WTC11 (cell line): Measurements from ENCODE around the gene PTPRO. TPM values are rescaled to one million over a fixed set of nuclear protein-coding genes. Genes with fewer than 3 reads are reported as not detected.

Source experiments
- ATAC-seq: fragments of 200-7000 bp; cut with Tn5 transposase; 2 replicates; pipeline ENCODE4 v1.10.0; 2021; ENCODE audit warnings: mild to moderate bottlenecking, moderate library complexity
- CTCF ChIA-PET: fragments of 300-600 bp; sonication (Branson Sonifier 250); formaldehyde crosslinking; loops from one replicate; lab custom pipeline; 2021; ENCODE audit warnings: antibody characterized with exemption; lab: Charles Lee
- POLR2A ChIA-PET: fragments of 350-600 bp; sonication (Branson Sonifier 250); formaldehyde crosslinking; loops from one replicate; lab custom pipeline; 2021; ENCODE audit warnings: antibody characterized with exemption; lab: Charles Lee
- DNase-seq: peaks from one replicate; pipeline ENCODE4 v3.0.0; 2021; ENCODE audit warnings: low spot score
- H3K27ac Mint-ChIP-seq: 2 replicates; pipeline ENCODE4 v1.8.0; 2021; ENCODE audit warnings: mixed read lengths
- H3K27me3 Mint-ChIP-seq: 2 replicates; pipeline ENCODE4 v1.8.0; 2021; ENCODE audit warnings: low read depth, mild to moderate bottlenecking, moderate library complexity, mixed read lengths
- H3K36me3 Mint-ChIP-seq: 2 replicates; pipeline ENCODE4 v1.8.0; 2021; ENCODE audit warnings: mixed read lengths
- H3K4me1 Mint-ChIP-seq: 2 replicates; pipeline ENCODE4 v1.8.0; 2022; ENCODE audit warnings: mixed read lengths
- H3K4me3 Mint-ChIP-seq: 2 replicates; pipeline ENCODE4 v1.8.0; 2021; ENCODE audit warnings: mild to moderate bottlenecking, moderate library complexity, mixed read lengths
- H3K9me3 Mint-ChIP-seq: 2 replicates; pipeline ENCODE4 v1.8.0; 2021; ENCODE audit warnings: mixed read lengths
- ATF2 ChIP-seq: sonication (generic); formaldehyde crosslinking; IDR thresholded peaks from 2 replicates; pipeline ENCODE4 v1.8.1; 2022; ENCODE audit warnings: low read depth, missing genetic modification reagents, borderline replicate concordance
- E2F4 ChIP-seq: sonication (generic); formaldehyde crosslinking; IDR thresholded peaks from 2 replicates; pipeline ENCODE4 v1.8.1; 2022; ENCODE audit warnings: low read depth, mild to moderate bottlenecking, moderate library complexity, missing genetic modification reagents, borderline replicate concordance
- ELF4 ChIP-seq: sonication (generic); formaldehyde crosslinking; IDR thresholded peaks from 2 replicates; pipeline ENCODE4 v1.8.1; 2022; ENCODE audit warnings: low read depth, mild to moderate bottlenecking, moderate library complexity, missing genetic modification reagents
- ETV6 ChIP-seq: sonication (generic); formaldehyde crosslinking; IDR thresholded peaks from 2 replicates; pipeline ENCODE4 v1.8.1; 2022; ENCODE audit warnings: mild to moderate bottlenecking, missing genetic modification reagents
- FOXJ3 ChIP-seq: sonication (generic); formaldehyde crosslinking; IDR thresholded peaks from 2 replicates; pipeline ENCODE4 v1.9.0; 2021; ENCODE audit warnings: missing genetic modification reagents, mild to moderate bottlenecking, borderline replicate concordance
- FOXP4 ChIP-seq: sonication (generic); formaldehyde crosslinking; IDR thresholded peaks from 2 replicates; pipeline ENCODE4 v1.8.0; 2022; ENCODE audit warnings: mild to moderate bottlenecking, missing genetic modification reagents
- HMGA2 ChIP-seq: fragments of 250-450 bp; sonication (Bioruptor Pico); IDR thresholded peaks from 2 replicates; pipeline ENCODE4 v1.4.0; 2021; ENCODE audit warnings: mild to moderate bottlenecking, moderate library complexity
- IRF1 ChIP-seq: sonication (generic); formaldehyde crosslinking; IDR thresholded peaks from 2 replicates; pipeline ENCODE4 v1.8.0; 2023; ENCODE audit warnings: missing genetic modification reagents
- RELA ChIP-seq: sonication (generic); formaldehyde crosslinking; IDR thresholded peaks from 2 replicates; pipeline ENCODE4 v1.8.1; 2022; ENCODE audit warnings: missing genetic modification reagents, mild to moderate bottlenecking, borderline replicate concordance
- RORB ChIP-seq: fragments of 250-450 bp; sonication (Bioruptor Pico); IDR thresholded peaks from 2 replicates; pipeline ENCODE4 v1.9.0; 2021; ENCODE audit warnings: mild to moderate bottlenecking
- SMAD4 ChIP-seq: sonication (generic); formaldehyde crosslinking; IDR thresholded peaks from 2 replicates; pipeline ENCODE4 v1.8.0; 2022; ENCODE audit warnings: mild to moderate bottlenecking, missing genetic modification reagents
- TCF7 ChIP-seq: sonication (generic); formaldehyde crosslinking; IDR thresholded peaks from 2 replicates; pipeline ENCODE4 v1.8.0; 2022; ENCODE audit warnings: mild to moderate bottlenecking, low read depth, missing genetic modification reagents, moderate library complexity
- TEAD4 ChIP-seq: sonication (generic); formaldehyde crosslinking; IDR thresholded peaks from 2 replicates; pipeline ENCODE4 v1.8.0; 2022; ENCODE audit warnings: mild to moderate bottlenecking, missing genetic modification reagents
- USF1 ChIP-seq: sonication (generic); formaldehyde crosslinking; IDR thresholded peaks from 2 replicates; pipeline ENCODE4 v1.8.0; 2022; ENCODE audit warnings: mild to moderate bottlenecking, missing genetic modification reagents
- ZNF121 ChIP-seq: sonication (generic); formaldehyde crosslinking; IDR thresholded peaks from 2 replicates; pipeline ENCODE4 v1.8.0; 2023; ENCODE audit warnings: missing genetic modification reagents
- ZNF532 ChIP-seq: fragments of 250-450 bp; sonication (Bioruptor Pico); IDR thresholded peaks from 2 replicates; pipeline ENCODE4 v1.9.0; 2021; ENCODE audit warnings: mild to moderate bottlenecking, borderline replicate concordance
- total RNA-seq: library from RNA; stranded (reverse); gene quantifications from 3 replicates; pipeline ENCODE4 v1.2.3, GENCODE V29; 2021
- TF ChIP-seq, protein P1 (sequence below): sonication (generic); formaldehyde crosslinking; IDR thresholded peaks from 2 replicates; pipeline ENCODE4 v1.8.1; 2022; ENCODE audit warnings: missing genetic modification reagents, borderline replicate concordance
- TF ChIP-seq, protein P2 (sequence below): sonication (generic); formaldehyde crosslinking; IDR thresholded peaks from 2 replicates; pipeline ENCODE4 v1.8.1; 2023; ENCODE audit warnings: mild to moderate bottlenecking, missing genetic modification reagents, borderline replicate concordance
- TF ChIP-seq, protein P3 (sequence below): sonication (generic); formaldehyde crosslinking; IDR thresholded peaks from 2 replicates; pipeline ENCODE4 v1.8.0; 2022; ENCODE audit warnings: mild to moderate bottlenecking, missing genetic modification reagents

PTPRO gene
- total RNA-seq, 1 experiment from 2014 or later = 1.1 TPM

- DNase-seq = no peak
- no peak for ATAC-seq
- Mint-ChIP-seq H3K27ac (no peak overlapping the region), H3K4me1 (no peaks in the 10 kb centered on the region), H3K4me3 (no peak overlapping the region), H3K27me3 (no peaks in the 10 kb centered on the region), H3K36me3 (no peaks in the 10 kb centered on the region), H3K9me3 (no peaks in the 10 kb centered on the region)
- CTCF ChIA-PET = no interaction called here
- POLR2A ChIA-PET = no interaction called here
- no peak for TF ChIP-seq TEAD4 (CRISPR knock-in tag)
- TF ChIP-seq ELF4 (CRISPR knock-in tag) = no peak
- TF ChIP-seq ZNF121 = no peak
- no peak for TF ChIP-seq RORB (CRISPR knock-in tag)
- TF ChIP-seq ATF2 (CRISPR knock-in tag) = no peak
- no peak for TF ChIP-seq FOXJ3
- TF ChIP-seq ZNF532 (CRISPR knock-in tag) = no peak
- TF ChIP-seq RELA (CRISPR knock-in tag) = no peak
- TF ChIP-seq, protein P1, sequence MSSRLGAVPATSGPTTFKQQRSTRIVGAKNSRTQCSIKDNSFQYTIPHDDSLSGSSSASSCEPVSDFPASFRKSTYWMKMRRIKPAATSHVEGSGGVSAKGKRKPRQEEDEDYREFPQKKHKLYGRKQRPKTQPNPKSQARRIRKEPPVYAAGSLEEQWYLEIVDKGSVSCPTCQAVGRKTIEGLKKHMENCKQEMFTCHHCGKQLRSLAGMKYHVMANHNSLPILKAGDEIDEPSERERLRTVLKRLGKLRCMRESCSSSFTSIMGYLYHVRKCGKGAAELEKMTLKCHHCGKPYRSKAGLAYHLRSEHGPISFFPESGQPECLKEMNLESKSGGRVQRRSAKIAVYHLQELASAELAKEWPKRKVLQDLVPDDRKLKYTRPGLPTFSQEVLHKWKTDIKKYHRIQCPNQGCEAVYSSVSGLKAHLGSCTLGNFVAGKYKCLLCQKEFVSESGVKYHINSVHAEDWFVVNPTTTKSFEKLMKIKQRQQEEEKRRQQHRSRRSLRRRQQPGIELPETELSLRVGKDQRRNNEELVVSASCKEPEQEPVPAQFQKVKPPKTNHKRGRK (CRISPR knock-in tag) = no peak
- TF ChIP-seq USF1 (CRISPR knock-in tag) = no peak
- no peak for TF ChIP-seq E2F4 (CRISPR knock-in tag)
- no peak for TF ChIP-seq TCF7 (CRISPR knock-in tag)
- TF ChIP-seq, protein P2, sequence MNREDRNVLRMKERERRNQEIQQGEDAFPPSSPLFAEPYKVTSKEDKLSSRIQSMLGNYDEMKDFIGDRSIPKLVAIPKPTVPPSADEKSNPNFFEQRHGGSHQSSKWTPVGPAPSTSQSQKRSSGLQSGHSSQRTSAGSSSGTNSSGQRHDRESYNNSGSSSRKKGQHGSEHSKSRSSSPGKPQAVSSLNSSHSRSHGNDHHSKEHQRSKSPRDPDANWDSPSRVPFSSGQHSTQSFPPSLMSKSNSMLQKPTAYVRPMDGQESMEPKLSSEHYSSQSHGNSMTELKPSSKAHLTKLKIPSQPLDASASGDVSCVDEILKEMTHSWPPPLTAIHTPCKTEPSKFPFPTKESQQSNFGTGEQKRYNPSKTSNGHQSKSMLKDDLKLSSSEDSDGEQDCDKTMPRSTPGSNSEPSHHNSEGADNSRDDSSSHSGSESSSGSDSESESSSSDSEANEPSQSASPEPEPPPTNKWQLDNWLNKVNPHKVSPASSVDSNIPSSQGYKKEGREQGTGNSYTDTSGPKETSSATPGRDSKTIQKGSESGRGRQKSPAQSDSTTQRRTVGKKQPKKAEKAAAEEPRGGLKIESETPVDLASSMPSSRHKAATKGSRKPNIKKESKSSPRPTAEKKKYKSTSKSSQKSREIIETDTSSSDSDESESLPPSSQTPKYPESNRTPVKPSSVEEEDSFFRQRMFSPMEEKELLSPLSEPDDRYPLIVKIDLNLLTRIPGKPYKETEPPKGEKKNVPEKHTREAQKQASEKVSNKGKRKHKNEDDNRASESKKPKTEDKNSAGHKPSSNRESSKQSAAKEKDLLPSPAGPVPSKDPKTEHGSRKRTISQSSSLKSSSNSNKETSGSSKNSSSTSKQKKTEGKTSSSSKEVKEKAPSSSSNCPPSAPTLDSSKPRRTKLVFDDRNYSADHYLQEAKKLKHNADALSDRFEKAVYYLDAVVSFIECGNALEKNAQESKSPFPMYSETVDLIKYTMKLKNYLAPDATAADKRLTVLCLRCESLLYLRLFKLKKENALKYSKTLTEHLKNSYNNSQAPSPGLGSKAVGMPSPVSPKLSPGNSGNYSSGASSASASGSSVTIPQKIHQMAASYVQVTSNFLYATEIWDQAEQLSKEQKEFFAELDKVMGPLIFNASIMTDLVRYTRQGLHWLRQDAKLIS = no peak
- TF ChIP-seq, protein P3, sequence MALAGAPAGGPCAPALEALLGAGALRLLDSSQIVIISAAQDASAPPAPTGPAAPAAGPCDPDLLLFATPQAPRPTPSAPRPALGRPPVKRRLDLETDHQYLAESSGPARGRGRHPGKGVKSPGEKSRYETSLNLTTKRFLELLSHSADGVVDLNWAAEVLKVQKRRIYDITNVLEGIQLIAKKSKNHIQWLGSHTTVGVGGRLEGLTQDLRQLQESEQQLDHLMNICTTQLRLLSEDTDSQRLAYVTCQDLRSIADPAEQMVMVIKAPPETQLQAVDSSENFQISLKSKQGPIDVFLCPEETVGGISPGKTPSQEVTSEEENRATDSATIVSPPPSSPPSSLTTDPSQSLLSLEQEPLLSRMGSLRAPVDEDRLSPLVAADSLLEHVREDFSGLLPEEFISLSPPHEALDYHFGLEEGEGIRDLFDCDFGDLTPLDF = no peak
- TF ChIP-seq FOXP4 (CRISPR knock-in tag) = no peak
- TF ChIP-seq SMAD4 = no peak
- no peak for TF ChIP-seq ETV6
- no peak for TF ChIP-seq IRF1 (CRISPR knock-in tag)
- TF ChIP-seq HMGA2 (CRISPR knock-in tag) = no peak
Observed at GRCh38 chr12:15350643-15351042, 28.3 kb downstream of the PTPRO start.
